Endothelial cell (in vitro differentiated cells): Measurements from ENCODE around the gene TARDBP. TPM values are rescaled to one million over a fixed set of nuclear protein-coding genes. Genes with fewer than 3 reads are reported as not detected.

Experiments
- DNase-seq: peaks from one replicate; pipeline ENCODE4 v3.0.0; 2021; ENCODE audit warnings: low spot score
- H3K27ac Mint-ChIP-seq: one replicate; pipeline ENCODE4 v1.8.0; 2021; ENCODE audit warnings: mixed read lengths, inconsistent platforms; ENCODE audit not compliant: unreplicated experiment
- H3K27me3 Mint-ChIP-seq: one replicate; pipeline ENCODE4 v1.8.0; 2021; ENCODE audit warnings: mild to moderate bottlenecking, moderate library complexity, mixed read lengths, inconsistent platforms; ENCODE audit not compliant: unreplicated experiment
- H3K36me3 Mint-ChIP-seq: one replicate; pipeline ENCODE4 v1.8.0; 2021; ENCODE audit warnings: mild to moderate bottlenecking, low read depth, mixed read lengths, inconsistent platforms; ENCODE audit not compliant: unreplicated experiment
- H3K4me1 Mint-ChIP-seq: one replicate; pipeline ENCODE4 v1.8.0; 2021; ENCODE audit warnings: mild to moderate bottlenecking, mixed read lengths, inconsistent platforms; ENCODE audit not compliant: unreplicated experiment
- H3K4me3 Mint-ChIP-seq: one replicate; pipeline ENCODE4 v1.8.0; 2021; ENCODE audit warnings: mild to moderate bottlenecking, mixed read lengths, inconsistent platforms; ENCODE audit not compliant: unreplicated experiment
- H3K9me3 Mint-ChIP-seq: one replicate; pipeline ENCODE4 v1.8.0; 2021; ENCODE audit warnings: mixed read lengths, inconsistent platforms; ENCODE audit not compliant: unreplicated experiment
- total RNA-seq: library from RNA; stranded (reverse); fragmentation: NEBNext Ultra II Directional; extraction: Animal tissue kit (Norgen Biotek cat#: 25700); gene quantifications from one replicate; pipeline ENCODE4 v1.2.1, GENCODE V29; 2021; ENCODE audit not compliant: unreplicated experiment
- TF ChIP-seq, protein P1 (sequence below): fragments of 200-600 bp; sonication (generic); IDR thresholded peaks from one replicate; pipeline ENCODE4 v1.5.0; 2021; ENCODE audit warnings: antibody characterized with exemption; ENCODE audit not compliant: unreplicated experiment

The TARDBP gene
- total RNA-seq, 1 donor from 2014 or later, result 161 TPM

DNA sequence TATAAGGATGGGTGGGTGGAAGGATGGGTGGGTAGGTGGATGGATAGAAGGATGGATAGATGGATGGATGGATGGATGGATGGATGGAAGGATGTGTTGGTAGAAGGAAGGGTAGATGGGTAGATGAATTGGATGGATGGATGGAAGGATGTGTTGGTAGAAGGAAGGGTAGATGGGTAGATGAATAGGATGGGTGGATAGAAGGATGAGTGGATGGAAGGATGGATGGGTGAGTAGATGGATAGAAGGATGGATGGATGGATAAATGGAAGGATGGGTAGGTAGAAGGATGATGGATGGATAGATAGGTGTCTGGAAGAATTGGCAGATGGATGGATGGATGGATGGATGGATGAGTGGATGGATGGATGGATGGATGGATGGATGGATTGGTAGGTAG lies 28.6 kb downstream of the TARDBP start:
- Mint-ChIP-seq H3K27ac (no peak overlapping the region), H3K36me3 (no peaks in the 10 kb centered on the region), H3K9me3 (no peaks in the 10 kb centered on the region), H3K27me3 (no peaks in the 10 kb centered on the region), H3K4me3 (no peak overlapping the region), H3K4me1 (no peaks in the 10 kb centered on the region)
- TF ChIP-seq, protein P1, sequence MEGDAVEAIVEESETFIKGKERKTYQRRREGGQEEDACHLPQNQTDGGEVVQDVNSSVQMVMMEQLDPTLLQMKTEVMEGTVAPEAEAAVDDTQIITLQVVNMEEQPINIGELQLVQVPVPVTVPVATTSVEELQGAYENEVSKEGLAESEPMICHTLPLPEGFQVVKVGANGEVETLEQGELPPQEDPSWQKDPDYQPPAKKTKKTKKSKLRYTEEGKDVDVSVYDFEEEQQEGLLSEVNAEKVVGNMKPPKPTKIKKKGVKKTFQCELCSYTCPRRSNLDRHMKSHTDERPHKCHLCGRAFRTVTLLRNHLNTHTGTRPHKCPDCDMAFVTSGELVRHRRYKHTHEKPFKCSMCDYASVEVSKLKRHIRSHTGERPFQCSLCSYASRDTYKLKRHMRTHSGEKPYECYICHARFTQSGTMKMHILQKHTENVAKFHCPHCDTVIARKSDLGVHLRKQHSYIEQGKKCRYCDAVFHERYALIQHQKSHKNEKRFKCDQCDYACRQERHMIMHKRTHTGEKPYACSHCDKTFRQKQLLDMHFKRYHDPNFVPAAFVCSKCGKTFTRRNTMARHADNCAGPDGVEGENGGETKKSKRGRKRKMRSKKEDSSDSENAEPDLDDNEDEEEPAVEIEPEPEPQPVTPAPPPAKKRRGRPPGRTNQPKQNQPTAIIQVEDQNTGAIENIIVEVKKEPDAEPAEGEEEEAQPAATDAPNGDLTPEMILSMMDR, result no peak
- no peak for DNase-seq

DNA sequence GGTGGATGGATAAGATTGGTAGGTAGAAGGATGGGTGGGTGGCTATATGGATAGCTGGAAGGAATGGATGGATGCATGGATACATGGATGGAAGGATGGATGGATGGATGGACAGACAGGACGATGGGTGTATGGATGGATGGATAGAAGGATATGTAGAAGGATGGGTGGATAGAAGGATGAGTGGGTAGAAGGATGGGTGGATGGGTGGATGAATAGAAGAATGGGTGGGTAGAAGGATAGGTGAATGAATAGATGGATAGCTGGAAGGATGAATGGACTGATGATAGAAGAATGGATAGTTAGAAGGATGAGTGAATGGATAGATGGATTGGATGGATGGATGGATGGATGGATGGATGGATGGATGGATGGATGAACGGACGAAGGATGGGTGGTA lies 29.6 kb downstream of the TARDBP start:
- DNase-seq, result no peak
- H3K27me3 Mint-ChIP-seq, result no peaks in the 10 kb centered on the region
- no peaks in the 10 kb centered on the region for H3K9me3 Mint-ChIP-seq
- H3K36me3 Mint-ChIP-seq, result no peaks in the 10 kb centered on the region
- no peak overlapping the region for H3K4me3 Mint-ChIP-seq
- no peak overlapping the region for H3K27ac Mint-ChIP-seq
- TF ChIP-seq, protein P1, result no peak
- no peaks in the 10 kb centered on the region for H3K4me1 Mint-ChIP-seq

DNA sequence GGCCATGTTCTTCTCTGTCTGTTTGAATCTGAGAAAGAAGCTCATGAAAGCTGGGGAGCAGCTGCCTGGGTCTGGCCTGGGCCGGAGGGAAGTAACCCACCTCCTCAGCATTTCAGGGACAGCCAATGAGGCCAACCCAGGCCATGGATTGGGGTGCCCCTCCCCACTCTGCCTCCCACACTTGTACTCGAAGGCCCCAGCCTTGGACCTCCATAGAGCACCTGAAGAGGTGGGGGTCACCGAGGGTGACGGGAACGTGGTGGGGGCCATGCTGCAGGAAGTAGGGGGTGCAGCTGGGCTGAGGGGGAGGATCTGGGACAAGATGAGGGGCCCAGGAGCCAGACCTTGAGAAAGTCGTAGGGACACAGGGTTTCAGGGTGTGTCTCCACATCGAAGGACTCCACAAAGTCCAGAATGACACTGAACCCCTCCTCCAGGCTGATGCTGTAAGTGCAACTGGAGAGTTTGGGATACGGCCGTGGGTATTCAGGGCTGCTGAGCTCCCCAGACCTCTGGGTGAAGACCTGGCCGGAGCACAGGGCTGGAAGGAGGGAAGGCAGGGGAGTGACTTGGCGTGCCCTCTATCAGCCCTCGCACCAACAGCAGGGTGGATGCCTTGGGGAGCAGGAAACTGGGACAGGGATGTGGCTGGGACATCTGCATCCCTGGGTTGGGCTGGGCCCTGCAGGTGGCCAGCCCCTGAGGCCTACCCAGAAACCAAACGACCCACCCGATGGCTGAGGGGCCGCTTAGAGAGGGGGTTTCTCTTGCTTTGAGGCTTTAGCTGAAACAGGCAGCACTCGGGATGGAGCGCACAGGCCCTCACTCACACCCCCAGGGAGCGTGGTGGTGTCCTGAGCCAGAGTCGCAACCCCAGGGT lies 30.8 kb downstream of the TARDBP start:
- H3K36me3 Mint-ChIP-seq, result no peaks in the 10 kb centered on the region
- H3K4me3 Mint-ChIP-seq, result no peak overlapping the region
- no peak overlapping the region for H3K27ac Mint-ChIP-seq
- DNase-seq, result no peak
- H3K9me3 Mint-ChIP-seq, result no peaks in the 10 kb centered on the region
- TF ChIP-seq, protein P1, result no peak
- no peaks in the 10 kb centered on the region for H3K27me3 Mint-ChIP-seq
- H3K4me1 Mint-ChIP-seq, result no peaks in the 10 kb centered on the region

DNA sequence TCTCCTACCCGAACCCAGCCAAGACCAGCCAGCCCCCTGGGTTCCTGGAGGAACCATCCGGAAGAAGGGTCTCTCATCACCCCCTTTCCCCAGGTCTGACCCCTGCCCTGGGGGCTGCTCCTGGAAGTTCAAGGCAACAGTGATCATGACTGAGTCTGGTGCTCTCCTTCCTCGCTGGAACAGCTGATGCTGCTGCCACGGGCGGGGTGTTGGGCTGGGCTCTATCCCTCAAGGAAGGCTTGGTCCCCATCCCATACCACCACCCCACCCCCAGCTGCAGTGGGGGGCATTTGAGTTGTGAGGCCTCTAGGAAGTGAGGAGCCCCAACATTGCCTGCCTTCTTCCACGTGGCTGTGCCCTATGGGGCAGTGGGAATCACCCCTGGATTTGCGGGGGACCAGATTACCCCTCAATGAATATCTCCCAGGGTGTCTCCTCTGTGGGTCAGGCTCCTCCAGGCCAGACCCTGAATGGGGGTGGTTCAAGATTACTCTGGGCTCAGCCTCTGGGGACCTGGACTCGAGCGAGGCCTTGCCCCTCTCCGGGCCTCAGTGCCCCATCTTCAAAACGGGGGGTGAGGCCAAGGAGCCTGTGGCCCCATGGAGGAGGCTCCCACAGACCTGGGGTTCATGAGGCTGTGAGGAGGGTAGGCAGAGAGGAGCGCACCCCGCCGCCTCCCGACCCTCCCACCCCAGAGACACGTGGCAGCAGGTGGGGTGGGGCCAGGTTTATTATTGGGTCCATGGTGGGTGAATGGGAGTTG lies 31.8 kb downstream of the TARDBP start:
- no peak for DNase-seq
- no peak overlapping the region for H3K4me3 Mint-ChIP-seq
- TF ChIP-seq, protein P1, result no peak
- H3K36me3 Mint-ChIP-seq, result no peaks in the 10 kb centered on the region
- H3K27me3 Mint-ChIP-seq, result no peaks in the 10 kb centered on the region
- no peaks in the 10 kb centered on the region for H3K9me3 Mint-ChIP-seq
- no peaks in the 10 kb centered on the region for H3K4me1 Mint-ChIP-seq
- no peak overlapping the region for H3K27ac Mint-ChIP-seq

DNA sequence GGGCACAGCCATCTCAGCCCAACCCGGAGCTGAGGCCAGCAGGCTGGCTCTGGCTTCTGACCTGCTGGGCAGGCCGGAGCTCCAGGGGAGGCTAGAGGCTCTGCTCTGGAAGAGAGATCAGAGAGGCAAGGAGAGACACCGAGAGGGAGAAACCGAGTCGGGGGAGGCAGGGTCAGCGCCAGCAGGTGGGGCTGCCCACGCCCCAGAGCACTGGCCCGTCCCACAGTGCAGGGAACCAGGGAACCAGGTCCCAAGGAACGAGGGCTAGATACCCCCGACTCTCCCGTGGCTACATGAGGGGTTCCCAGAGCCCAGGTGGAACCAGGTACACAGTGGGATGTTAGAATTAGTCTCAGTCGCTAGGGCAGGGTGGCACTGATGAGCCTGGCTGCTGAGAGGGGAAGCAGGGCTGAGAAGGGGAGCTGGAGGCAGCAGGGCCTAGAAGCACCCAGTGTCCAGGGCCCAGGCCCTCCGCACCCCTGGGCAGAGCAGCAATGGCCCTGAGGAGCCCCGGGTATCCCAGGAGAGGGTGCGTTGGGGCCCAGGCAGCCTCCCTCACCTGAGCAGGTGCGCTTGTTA lies 32.5 kb downstream of the TARDBP start:
- no peak for DNase-seq
- TF ChIP-seq, protein P1, result no peak
- H3K27ac Mint-ChIP-seq, result no peak overlapping the region
- H3K4me3 Mint-ChIP-seq, result no peak overlapping the region
- H3K4me1 Mint-ChIP-seq, result no peaks in the 10 kb centered on the region
- no peaks in the 10 kb centered on the region for H3K27me3 Mint-ChIP-seq
- H3K36me3 Mint-ChIP-seq, result no peaks in the 10 kb centered on the region
- no peaks in the 10 kb centered on the region for H3K9me3 Mint-ChIP-seq
